HepG2 (cell line): ENCODE measurements around the gene TMIGD3. TPM values are rescaled to one million over a fixed set of nuclear protein-coding genes. Genes with fewer than 3 reads are reported as not detected.

Experiments used
- ATAC-seq: fragments of 200-7000 bp; cut with Tn5 transposase; 3 replicates; pipeline ENCODE4 v1.9.1; 2020; ENCODE audit warnings: mild to moderate bottlenecking, moderate library complexity
- BruUV-seq: library from RNA; stranded (reverse); fragments of 400-500 nt; replicated peaks from 2 replicates; lab custom pipeline; 2021; lab: Mats Ljungman, UMichigan
- CTCF ChIA-PET: fragments of 300-600 bp; formaldehyde crosslinking; extraction: SDS; loops from one replicate; lab custom pipeline; 2021; ENCODE audit warnings: low total read pairs, inconsistent platforms, low intra/inter-chr PET ratio; lab: Yijun Ruan, JAX
- POLR2A ChIA-PET: fragments of 350-600 bp; sonication (Branson Sonifier 250); formaldehyde crosslinking; loops from one replicate; lab custom pipeline; 2020; ENCODE audit warnings: antibody characterized with exemption, inconsistent platforms; lab: Yijun Ruan, JAX
- DNase-seq: peaks from one replicate; pipeline ENCODE4 v3.0.0-alpha.2; 2015; ENCODE audit warnings: low spot score
- FAIRE-seq: peaks from 3 replicates; lab custom pipeline; 2011; peaks lifted over from hg19 to GRCh38; lab: Jason Lieb, UNC
- H2AFZ ChIP-seq: one replicate; pipeline ENCODE4 v1.6.1; 2011; ENCODE audit warnings: low read length, inconsistent platforms
- H3K27ac ChIP-seq: fragments of 300-600 bp; 3 replicates; pipeline ENCODE4 v1.8.0; 2011; ENCODE audit warnings: mixed run types, mild to moderate bottlenecking, mixed read lengths, low read length, inconsistent platforms; ENCODE audit not compliant: insufficient read depth; ENCODE audit errors: extremely low read length
- H3K27me3 ChIP-seq, 2 experiments: fragments of 200-600 bp in 1 of 2; 2 replicates in 1 of 2; 3 replicates in 1 of 2; pipeline versions ENCODE4 v1.6.0 to v1.8.0; 2011; ENCODE audit warnings: low read length in 2 of 2, mild to moderate bottlenecking in 2 of 2, moderate library complexity in 2 of 2, inconsistent platforms in 1 of 2; ENCODE audit not compliant: insufficient read depth in 2 of 2, control insufficient read depth in 1 of 2
- H3K36me3 ChIP-seq, 2 experiments: fragments of 200-600 bp in 1 of 2; replicated peaks in 1 of 2; 2 replicates in 1 of 2; 3 replicates in 1 of 2; pipeline versions ENCODE4 v1.5.1 to v1.8.0; 2011; ENCODE audit warnings: low read length in 2 of 2, inconsistent platforms in 1 of 2; ENCODE audit not compliant: insufficient read depth in 2 of 2, control insufficient read depth in 1 of 2
- H3K4me1 ChIP-seq: 2 replicates; pipeline ENCODE4 v1.5.1; 2012; ENCODE audit warnings: low read length, inconsistent platforms; ENCODE audit not compliant: insufficient read depth
- H3K4me2 ChIP-seq: 2 replicates; pipeline ENCODE4 v1.6.0; 2011; ENCODE audit warnings: low read depth, low read length, inconsistent platforms
- H3K4me3 ChIP-seq, 3 experiments: fragments of 200-600 bp in 1 of 3; sonication (generic), shearing (Covaris generic) in 1 of 3; replicated peaks in 1 of 3; 2 replicates each; pipeline ENCODE4 v1.5.1; 2011 to 2016; ENCODE audit warnings: low read length in 3 of 3, inconsistent platforms in 2 of 3, low read depth in 2 of 3, mild to moderate bottlenecking in 2 of 3, control low read depth in 1 of 3, mixed read lengths in 1 of 3; ENCODE audit not compliant: insufficient read depth in 1 of 3
- H3K79me2 ChIP-seq: one replicate; pipeline ENCODE4 v1.6.1; 2011; ENCODE audit warnings: low read length, inconsistent platforms; ENCODE audit not compliant: insufficient read depth
- H3K9ac ChIP-seq: 2 replicates; pipeline ENCODE4 v1.6.0; 2011; ENCODE audit warnings: mild to moderate bottlenecking, low read depth, low read length, inconsistent platforms; ENCODE audit not compliant: insufficient read depth
- H3K9me3 ChIP-seq: 2 replicates; pipeline ENCODE4 v1.5.1; 2012; ENCODE audit warnings: mild to moderate bottlenecking, low read length
- H4K20me1 ChIP-seq: 2 replicates; pipeline ENCODE4 v1.6.0; 2011; ENCODE audit warnings: inconsistent platforms, mild to moderate bottlenecking, low read length, moderate library complexity; ENCODE audit not compliant: insufficient read depth
- ATF1 ChIP-seq: IDR thresholded peaks from 2 replicates; pipeline ENCODE4 v1.6.1; 2016; ENCODE audit warnings: mild to moderate bottlenecking, control low read depth
- FOXA3 ChIP-seq: IDR thresholded peaks from 2 replicates; pipeline ENCODE4 v1.6.1; 2016; ENCODE audit warnings: missing genetic modification reagents, missing compliant biosample characterization
- KLF11 ChIP-seq: IDR thresholded peaks from 2 replicates; pipeline ENCODE4 v1.6.1; 2016; ENCODE audit warnings: missing compliant biosample characterization
- NONO ChIP-seq, 2 experiments: fragments of 450-650 bp in 1 of 2; sonication (generic) in 1 of 2; formaldehyde crosslinking in 1 of 2; IDR thresholded peaks in 1 of 2; conservative IDR thresholded peaks in 1 of 2; 2 replicates each; pipeline versions ENCODE4 v1.6.1 to v1.8.0; 2017 to 2022; ENCODE audit warnings: mild to moderate bottlenecking in 1 of 2, missing genetic modification reagents in 1 of 2, moderate library complexity in 1 of 2
- ZNF256 ChIP-seq: sonication (generic); formaldehyde crosslinking; conservative IDR thresholded peaks from 2 replicates; pipeline ENCODE4 v1.4.0; 2020; ENCODE audit warnings: missing genetic modification reagents
- ZNF275 ChIP-seq: sonication (generic); formaldehyde crosslinking; IDR thresholded peaks from 2 replicates; pipeline ENCODE4 v1.8.0; 2022; ENCODE audit warnings: missing genetic modification reagents, mild to moderate bottlenecking, inconsistent platforms, borderline replicate concordance
- ZNF280D ChIP-seq: sonication (generic); formaldehyde crosslinking; IDR thresholded peaks from 2 replicates; pipeline ENCODE4 v1.5.1; 2020; ENCODE audit warnings: mild to moderate bottlenecking, missing genetic modification reagents
- ZNF547 ChIP-seq: sonication (generic); formaldehyde crosslinking; IDR thresholded peaks from 2 replicates; pipeline ENCODE4 v1.5.1; 2020; ENCODE audit warnings: mild to moderate bottlenecking, missing genetic modification reagents
- ZNF761 ChIP-seq: sonication (generic); formaldehyde crosslinking; conservative IDR thresholded peaks from 2 replicates; pipeline ENCODE4 v1.4.0; 2020; ENCODE audit warnings: mild to moderate bottlenecking, missing genetic modification reagents
- in situ Hi-C: cut with HindIII; loops from 2 replicates; pipeline ENCODE4 v1.10.0; 2017; ENCODE audit warnings: low pct_unique_long_range_greater_than_20kb; ENCODE audit not compliant: extremely low pct_ligation_motif_present
- intact Hi-C: fragments of 100-400 bp; cut with micrococcal nuclease; formaldehyde crosslinking; loops from one replicate; pipeline ENCODE4 v1.10.0; 2022; ENCODE audit not compliant: unreplicated experiment
- polyA plus RNA-seq, 8 experiments: library from polyadenylated mRNA; depleted of rRNA in 3 of 8; stranded (reverse) in 7 of 8; unstranded in 1 of 8; fragments of >200 nt; fragmentation: Illumina TruSeq in 4 of 8; extraction: Trizol in 4 of 8; gene quantifications; 2 replicates each; pipeline versions ENCODE4 v1.2.1 to v1.2.3, GENCODE V29; 2011 to 2016; ENCODE audit warnings: low read depth in 4 of 8, missing spikeins in 1 of 8, mixed read lengths in 1 of 8; ENCODE audit not compliant: insufficient read depth in 1 of 8
- total RNA-seq, 5 experiments: library from RNA; depleted of rRNA; stranded (reverse); fragments of >200 nt; fragmentation: Illumina TruSeq; extraction: Trizol; gene quantifications; 2 replicates each; pipeline ENCODE4 v1.2.3, GENCODE V29; 2016; ENCODE audit warnings: low read depth in 1 of 5
- TF ChIP-seq, protein P1 (sequence below): sonication (generic); formaldehyde crosslinking; IDR thresholded peaks from 2 replicates; pipeline ENCODE4 v1.4.0; 2020; ENCODE audit warnings: missing genetic modification reagents, borderline replicate concordance

Gene TMIGD3
- total and polyA plus RNA-seq, 2 of the 13 experiments (the other 11 are each of a cell fraction or from before 2014, with no cell fraction given), result not detected

GRCh38 chr1:111468717-111469100 is 34.7 kb downstream of the TMIGD3 start:
- DNase-seq (no peak), FAIRE-seq (no peak), ATAC-seq (no peak)
- intact Hi-C loops, result no loop called here
- in situ Hi-C loops, result no loop called here
- TF ChIP-seq NONO (IDR thresholded peaks at IDR 0.05) (no peak), NONO (CRISPR knock-in tag; conservative IDR thresholded peaks at IDR 0.05) (no peak), ZNF280D (no peak), ZNF256 (CRISPR knock-in tag) (no peak), FOXA3 (no peak), ZNF547 (no peak), ATF1 (CRISPR knock-in tag) (no peak), ZNF275 (CRISPR knock-in tag) (no peak), ZNF761 (CRISPR knock-in tag) (no peak), KLF11 (CRISPR knock-in tag) (no peak)
- TF ChIP-seq, protein P1, sequence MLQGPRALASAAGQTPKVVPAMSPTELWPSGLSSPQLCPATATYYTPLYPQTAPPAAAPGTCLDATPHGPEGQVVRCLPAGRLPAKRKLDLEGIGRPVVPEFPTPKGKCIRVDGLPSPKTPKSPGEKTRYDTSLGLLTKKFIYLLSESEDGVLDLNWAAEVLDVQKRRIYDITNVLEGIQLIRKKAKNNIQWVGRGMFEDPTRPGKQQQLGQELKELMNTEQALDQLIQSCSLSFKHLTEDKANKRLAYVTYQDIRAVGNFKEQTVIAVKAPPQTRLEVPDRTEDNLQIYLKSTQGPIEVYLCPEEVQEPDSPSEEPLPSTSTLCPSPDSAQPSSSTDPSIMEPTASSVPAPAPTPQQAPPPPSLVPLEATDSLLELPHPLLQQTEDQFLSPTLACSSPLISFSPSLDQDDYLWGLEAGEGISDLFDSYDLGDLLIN (CRISPR knock-in tag), result no peak
- POLR2A ChIA-PET, result no interaction called here
- Histone ChIP-seq H3K27ac (no peak overlapping the region), H4K20me1 (no peaks in the 10 kb centered on the region), H3K4me3 (no peak overlapping the region), H3K27me3 (no peaks in the 10 kb centered on the region), H3K9me3 (no peaks in the 10 kb centered on the region), H2AFZ (no peak overlapping the region), H3K79me2 (no peaks in the 10 kb centered on the region), H3K36me3 (peaks cover 0 to 1% of the 10 kb centered on the region in 2 experiments; a peak in 1 of 5 replicates), H3K4me2 (no peak overlapping the region), H3K4me1 (peaks cover 13% of the 10 kb centered on the region; the same call in 1 of the 2 replicates), H3K9ac (no peak overlapping the region)
- CTCF ChIA-PET, result no interaction called here
- BruUV-seq, result no TSS peak
